ENCODE data around the gene HEPN1.

HEPN1 gene

GRCh38 chr11:124918950-124919349 lies at the start of gene HEPN1:
HEPN1 (plus strand) TSS chr11:124919250.
- no peak for DNase-seq (ENCODE audit: low read depth in 1 of 2, low spot score in 1 of 2)

- no peak for DNase-seq (ENCODE audit: low read depth in 1 of 2, low spot score in 1 of 2)
Measured at GRCh38 chr11:124869331-124869730, 49.7 kb upstream of the HEPN1 start.

DNA sequence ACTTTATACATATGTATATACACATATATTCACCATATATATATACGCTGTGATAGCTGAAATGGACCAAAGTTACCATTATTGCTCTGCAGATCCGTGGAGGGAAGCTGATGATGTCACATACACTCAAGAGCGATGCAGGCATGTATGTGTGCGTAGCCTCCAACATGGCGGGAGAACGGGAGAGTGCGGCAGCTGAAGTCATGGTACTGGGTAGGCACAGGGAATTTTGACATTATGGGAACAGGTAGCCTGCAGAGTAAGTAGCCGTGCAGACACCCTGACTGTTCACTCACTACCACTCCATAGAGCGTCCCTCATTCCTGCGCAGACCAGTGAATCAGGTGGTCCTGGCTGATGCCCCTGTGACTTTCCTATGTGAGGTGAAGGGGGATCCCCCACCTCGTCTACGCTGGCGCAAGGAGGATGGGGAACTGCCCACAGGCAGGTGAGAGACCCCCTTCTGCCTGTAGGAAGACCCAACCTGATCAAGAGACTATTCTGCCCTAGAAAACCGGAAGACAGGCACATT lies 49.1 kb upstream of the HEPN1 start:
- DNase-seq (ENCODE audit: low read depth in 1 of 2, low spot score in 1 of 2), result no peak

- DNase-seq (ENCODE audit: low read depth in 1 of 2, low spot score in 1 of 2), result no peak
Measured at GRCh38 chr11:124870430-124870829, 48.6 kb upstream of the HEPN1 start.

GRCh38 chr11:124872280-124872679 lies 46.8 kb upstream of the HEPN1 start:
- no peak for DNase-seq (ENCODE audit: low read depth in 1 of 2, low spot score in 1 of 2)

- no peak for DNase-seq (ENCODE audit: low read depth in 1 of 2, low spot score in 1 of 2)
Measured at GRCh38 chr11:124872741-124873140, 46.3 kb upstream of the HEPN1 start.

DNA sequence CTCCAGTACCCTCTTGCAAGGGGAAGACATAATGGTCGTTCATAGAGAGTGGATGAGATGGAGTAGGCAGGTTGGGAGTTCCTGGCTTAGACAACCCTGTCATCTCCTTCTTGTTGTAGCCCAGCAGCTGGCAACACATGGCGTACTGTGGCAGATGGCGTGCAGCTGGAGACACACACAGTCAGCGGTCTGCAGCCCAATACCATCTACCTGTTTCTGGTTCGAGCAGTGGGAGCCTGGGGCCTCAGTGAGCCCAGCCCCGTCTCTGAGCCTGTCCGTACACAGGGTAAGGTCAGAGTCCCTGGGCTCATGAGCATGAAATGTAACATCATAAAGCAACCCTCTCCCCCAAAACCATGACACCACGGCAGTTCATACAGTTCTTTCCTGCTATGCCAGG lies 45.1 kb upstream of the HEPN1 start:
- no peak for DNase-seq (ENCODE audit: low read depth in 1 of 2, low spot score in 1 of 2)

GRCh38 chr11:124874571-124875255 lies 44.3 kb upstream of the HEPN1 start:
- DNase-seq (ENCODE audit: low read depth in 1 of 2, low spot score in 1 of 2), result no peak

- DNase-seq (ENCODE audit: low read depth in 1 of 2, low spot score in 1 of 2), result no peak
Measured at GRCh38 chr11:124875401-124875800, 43.6 kb upstream of the HEPN1 start.

GRCh38 chr11:124875943-124876817 lies 42.9 kb upstream of the HEPN1 start:
- peak; percentile 54 to 70 for DNase-seq (ENCODE audit: low read depth in 1 of 2, low spot score in 1 of 2)

DNA sequence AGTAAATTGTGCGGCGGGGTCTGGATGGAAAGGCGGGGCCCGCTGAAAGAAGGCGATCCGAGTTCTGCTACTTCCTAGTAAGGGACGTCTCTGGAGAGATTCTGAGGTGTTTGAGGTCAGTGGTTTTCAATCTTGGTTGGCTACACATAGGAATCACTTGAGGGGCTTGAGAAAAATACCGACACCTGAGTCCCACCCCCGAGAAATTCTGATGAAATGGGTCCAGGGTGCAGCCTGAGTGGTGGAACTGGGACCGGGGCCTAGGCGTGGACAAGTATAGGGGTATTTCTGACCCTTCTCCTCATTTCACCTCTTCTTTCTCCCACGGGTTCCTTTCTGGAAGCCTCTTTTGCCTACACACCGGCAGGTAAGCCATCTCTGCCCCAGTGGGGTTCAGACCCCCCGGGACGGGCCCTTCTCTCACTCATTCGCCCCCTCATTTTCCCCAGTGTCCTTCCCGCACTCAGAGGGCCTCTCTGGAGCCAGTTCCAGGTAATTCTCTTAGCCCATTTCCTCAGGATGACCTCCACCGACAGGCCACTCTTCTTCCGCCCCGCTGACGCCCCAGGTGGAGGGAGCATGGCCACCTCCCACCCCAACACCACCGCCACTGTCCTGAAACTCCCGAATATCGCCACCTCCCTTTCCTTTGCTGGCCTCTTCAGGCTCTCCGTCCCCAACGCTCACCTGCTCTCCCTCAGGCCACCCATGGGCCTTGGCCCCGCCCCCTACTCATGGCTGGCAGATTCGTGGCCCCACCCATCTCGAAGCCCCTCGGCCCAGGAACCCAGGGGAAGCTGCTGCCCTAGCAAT lies 42.0 kb upstream of the HEPN1 start:
- DNase-seq (ENCODE audit: low read depth in 1 of 2, low spot score in 1 of 2), result no peak

DNA sequence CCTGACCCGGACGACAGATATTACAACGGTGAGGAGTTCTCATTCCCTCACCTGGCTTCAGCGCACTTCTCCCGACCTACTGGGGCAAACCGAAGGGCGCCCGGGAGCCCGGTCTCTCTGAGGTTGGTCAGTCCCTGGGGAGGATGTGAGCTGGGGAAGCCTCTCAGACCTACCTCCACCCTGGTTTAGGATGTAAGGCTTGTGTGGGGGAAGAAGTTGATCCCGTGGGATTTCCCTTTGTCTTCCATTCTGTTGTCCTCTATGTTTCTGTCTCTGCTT lies 41.5 kb upstream of the HEPN1 start:
- no peak for DNase-seq (ENCODE audit: low read depth in 1 of 2, low spot score in 1 of 2)

GRCh38 chr11:124877910-124878758 lies 40.9 kb upstream of the HEPN1 start:
- DNase-seq (ENCODE audit: low read depth in 1 of 2, low spot score in 1 of 2), result no peak

DNA sequence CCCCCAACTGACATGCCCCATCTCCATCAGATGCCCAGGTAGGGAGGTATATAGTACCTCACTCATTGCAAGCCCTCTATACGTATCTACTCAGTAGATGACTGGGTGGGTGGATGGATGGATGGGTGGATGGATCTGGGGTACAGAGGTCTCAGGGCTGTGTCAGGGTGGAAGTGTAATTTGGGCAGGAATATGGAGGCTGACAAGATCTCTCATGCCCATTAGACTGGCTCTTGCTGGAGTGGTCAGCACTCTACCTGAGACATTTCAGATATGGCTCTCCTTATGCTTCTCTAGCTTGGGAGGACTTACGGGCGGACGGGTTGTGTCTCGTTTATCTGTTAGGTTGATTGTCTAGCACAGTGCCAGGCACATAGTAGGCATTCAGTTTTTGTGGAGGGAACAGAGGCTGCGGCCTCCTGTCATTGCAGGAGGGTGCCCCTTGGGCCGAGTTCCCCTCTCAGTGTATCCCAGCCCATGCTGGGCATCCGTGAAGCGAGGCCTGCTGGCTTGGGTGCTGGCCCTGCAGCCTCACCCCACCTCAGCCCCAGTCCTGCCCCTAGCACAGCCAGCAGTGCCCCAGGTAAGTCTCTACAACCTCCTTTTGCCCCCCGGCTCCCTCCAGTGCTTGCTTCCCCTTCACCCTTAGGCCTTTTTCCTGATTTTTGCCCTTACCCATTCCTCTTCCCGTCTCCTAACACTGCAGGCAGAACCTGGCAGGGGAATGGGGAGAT lies 40.1 kb upstream of the HEPN1 start:
- no peak for DNase-seq (ENCODE audit: low read depth in 1 of 2, low spot score in 1 of 2)

DNA sequence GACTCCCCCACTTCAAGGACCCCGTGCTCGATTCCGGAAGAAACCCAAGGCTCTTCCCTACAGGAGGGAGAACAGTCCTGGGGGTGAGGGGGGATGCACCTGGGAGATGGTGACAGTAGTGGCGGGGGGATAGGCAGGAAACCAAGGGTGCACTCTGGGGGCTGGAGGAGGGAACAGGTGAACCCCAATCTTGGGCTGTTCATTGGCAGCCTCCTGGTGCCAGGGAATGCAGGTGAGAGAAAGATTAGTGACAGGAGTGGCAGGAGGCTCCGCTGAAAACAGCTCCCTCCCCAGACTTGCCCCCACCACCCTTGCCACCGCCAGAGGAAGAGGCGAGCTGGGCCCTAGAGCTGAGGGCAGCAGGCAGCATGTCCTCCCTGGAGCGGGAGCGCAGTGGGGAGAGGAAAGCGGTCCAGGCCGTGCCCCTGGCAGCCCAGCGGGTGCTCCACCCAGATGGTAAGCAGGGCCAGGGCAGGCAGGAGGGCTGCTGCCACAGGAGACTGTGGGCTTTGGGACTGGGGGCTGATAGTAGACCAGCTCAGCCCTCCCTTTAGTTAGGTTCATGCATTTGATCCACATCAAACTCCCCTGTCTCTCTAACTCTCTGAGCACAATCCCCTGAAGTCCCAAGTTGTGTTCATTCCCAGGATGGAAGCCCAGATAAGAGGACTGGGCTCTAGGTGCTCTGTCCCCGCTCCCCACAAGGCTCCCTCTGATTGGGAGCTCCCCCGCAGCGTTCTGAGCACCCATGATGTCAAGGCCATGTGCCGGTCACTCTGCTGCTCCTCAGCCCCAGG lies 39.4 kb upstream of the HEPN1 start:
- DNase-seq (ENCODE audit: low read depth in 1 of 2, low spot score in 1 of 2), result no peak

DNA sequence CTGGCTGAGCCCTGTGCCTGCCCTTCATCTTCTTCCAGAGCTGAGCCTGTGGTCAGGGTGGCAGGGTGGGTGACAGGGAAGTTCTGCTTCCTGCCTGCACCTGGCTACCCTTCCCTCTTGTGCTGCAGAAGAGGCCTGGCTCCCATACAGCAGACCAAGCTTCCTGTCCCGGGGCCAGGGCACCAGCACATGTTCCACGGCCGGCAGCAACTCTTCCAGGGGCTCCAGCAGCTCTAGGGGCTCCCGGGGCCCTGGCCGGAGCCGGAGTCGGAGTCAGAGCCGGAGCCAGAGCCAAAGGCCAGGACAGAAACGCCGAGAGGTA lies 38.8 kb upstream of the HEPN1 start:
- DNase-seq (ENCODE audit: low read depth in 1 of 2, low spot score in 1 of 2), result no peak

GRCh38 chr11:124880958-124881357 lies 38.1 kb upstream of the HEPN1 start:
- DNase-seq (ENCODE audit: low read depth in 1 of 2, low spot score in 1 of 2), result no peak

- DNase-seq (ENCODE audit: low read depth in 1 of 2, low spot score in 1 of 2), result no peak
Measured at GRCh38 chr11:124882339-124883071, 36.5 kb upstream of the HEPN1 start.

GRCh38 chr11:124884340-124884739 lies 34.7 kb upstream of the HEPN1 start:
- DNase-seq (ENCODE audit: low read depth in 1 of 2, low spot score in 1 of 2), result no peak

All from stimulated activated CD4-positive, alpha-beta T cell treated with anti-CD3 and anti-CD28 coated beads, Interleukin-15, amount 100 ng/mL, for 1 hour (primary cell).